Measurements from ENCODE around the gene CNTNAP1.

CNTNAP1 gene

DNA sequence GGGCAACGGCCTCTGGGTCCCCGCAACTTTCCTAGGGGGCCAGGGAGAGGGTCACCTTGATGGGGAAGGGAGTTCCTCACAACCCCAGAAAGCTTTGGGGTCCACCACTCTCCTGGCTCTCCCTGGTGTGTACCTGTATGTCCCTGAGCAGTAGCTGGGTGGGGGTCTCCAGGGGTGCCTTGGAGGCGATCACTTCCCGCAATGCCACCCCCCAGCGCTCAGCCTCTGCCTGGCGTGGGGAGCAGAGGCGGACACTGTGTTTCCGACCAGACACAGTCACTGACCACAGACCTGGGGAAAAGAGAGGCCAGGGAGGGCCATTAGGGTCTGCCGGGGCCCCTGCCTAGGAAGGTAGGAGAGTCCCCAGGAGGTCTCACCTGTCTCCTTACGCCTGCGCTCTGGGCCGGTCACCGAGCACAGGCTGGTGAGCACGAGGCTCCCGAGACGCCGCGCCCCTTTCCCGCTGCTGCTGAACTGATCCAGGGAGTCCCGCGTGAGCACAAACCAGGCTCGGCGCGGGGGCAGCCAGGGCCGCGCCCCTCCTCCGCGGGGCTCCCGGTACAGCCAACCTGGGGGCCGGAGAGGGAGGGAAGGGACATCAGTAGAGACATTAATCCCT is 9.0 kb upstream of the CNTNAP1 start:
- H3K27me3 ChIP-seq (ENCODE audit: insufficient read depth, low read length) = peaks cover 68% of the 10 kb centered on the region
- H3K4me1 ChIP-seq (ENCODE audit: insufficient read depth, low read length) = peaks cover 29% of the 10 kb centered on the region

GRCh38 chr17:42673885-42674754 is 8.2 kb upstream of the CNTNAP1 start:
- peaks cover 33% of the 10 kb centered on the region for H3K4me1 ChIP-seq (ENCODE audit: insufficient read depth, low read length)
- no peaks in the 10 kb centered on the region for H3K9me3 ChIP-seq (ENCODE audit: insufficient read depth, low read depth, low read length)
- no peak overlapping the region for H3K9ac ChIP-seq (ENCODE audit: low read depth, low read length)
- no peak overlapping the region for H3K27ac ChIP-seq (ENCODE audit: low read length)
- peak overlapping the region; percentile 92 for H3K4me3 ChIP-seq (ENCODE audit: low read length)
- H3K36me3 ChIP-seq (ENCODE audit: insufficient read depth, low read depth, low read length) = peaks cover 8% of the 10 kb centered on the region; the same call in 1 of the 2 replicates
- H3K27me3 ChIP-seq (ENCODE audit: insufficient read depth, low read length) = peaks cover 68% of the 10 kb centered on the region

More for the DNA sequence above, 9.0 kb upstream of the CNTNAP1 start:
- peak overlapping the region; percentile 46; the same call in 1 of the 2 replicates for H3K4me3 ChIP-seq (ENCODE audit: low read length)
- H3K36me3 ChIP-seq (ENCODE audit: insufficient read depth, low read depth, low read length) = peaks cover 8% of the 10 kb centered on the region; the same call in 1 of the 2 replicates
- H3K27ac ChIP-seq (ENCODE audit: low read length) = no peak overlapping the region
- H3K9me3 ChIP-seq (ENCODE audit: insufficient read depth, low read depth, low read length) = no peaks in the 10 kb centered on the region
- no peak overlapping the region for H3K9ac ChIP-seq (ENCODE audit: low read depth, low read length)

GRCh38 chr17:42674755-42675347 is 7.5 kb upstream of the CNTNAP1 start:
- Histone ChIP-seq H3K9me3 (ENCODE audit: insufficient read depth, low read depth, low read length) (no peaks in the 10 kb centered on the region), H3K27ac (ENCODE audit: low read length) (no peak overlapping the region), H3K36me3 (ENCODE audit: insufficient read depth, low read depth, low read length) (peaks cover 8% of the 10 kb centered on the region; the same call in 1 of the 2 replicates), H3K27me3 (ENCODE audit: insufficient read depth, low read length) (peaks cover 68% of the 10 kb centered on the region), H3K9ac (ENCODE audit: low read depth, low read length) (no peak overlapping the region), H3K4me1 (ENCODE audit: insufficient read depth, low read length) (peaks cover 30% of the 10 kb centered on the region), H3K4me3 (ENCODE audit: low read length) (peak overlapping the region; percentile 92)

GRCh38 chr17:42675348-42675964 is 6.9 kb upstream of the CNTNAP1 start:
- Histone ChIP-seq H3K9ac (ENCODE audit: low read depth, low read length) (0 out of 2 replicates have a peak overlapping the region, but pooled peaks have one; percentile 37), H3K27ac (ENCODE audit: low read length) (no peak overlapping the region), H3K27me3 (ENCODE audit: insufficient read depth, low read length) (peaks cover 73% of the 10 kb centered on the region), H3K4me1 (ENCODE audit: insufficient read depth, low read length) (peaks cover 30% of the 10 kb centered on the region), H3K9me3 (ENCODE audit: insufficient read depth, low read depth, low read length) (no peaks in the 10 kb centered on the region), H3K4me3 (ENCODE audit: low read length) (peak overlapping the region; percentile 92), H3K36me3 (ENCODE audit: insufficient read depth, low read depth, low read length) (peaks cover 8% of the 10 kb centered on the region; the same call in 1 of the 2 replicates)

DNA sequence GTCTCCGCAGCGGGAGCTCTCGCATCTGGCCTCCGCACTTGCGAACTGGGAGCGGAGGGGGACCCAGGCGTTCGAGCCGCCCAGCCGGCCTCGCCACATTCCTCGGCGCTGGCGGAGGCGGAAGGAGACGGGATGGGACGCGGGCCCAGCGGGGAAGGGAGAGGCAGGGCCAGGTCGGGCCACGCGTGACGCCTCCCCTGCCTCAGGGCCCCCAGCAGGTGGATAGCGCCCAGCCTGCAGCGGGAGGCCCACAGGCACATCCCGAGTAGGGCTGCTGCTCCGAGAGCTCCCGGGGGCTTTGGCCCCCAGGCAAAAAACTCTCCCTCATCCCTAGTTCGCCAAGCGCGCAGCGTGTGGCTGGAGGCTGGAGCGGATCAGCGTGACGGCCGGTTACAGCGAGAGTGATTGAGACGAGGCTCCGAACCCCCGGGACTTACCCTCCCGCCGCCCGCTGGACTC is 6.3 kb upstream of the CNTNAP1 start:
- Histone ChIP-seq H3K27ac (ENCODE audit: low read length) (no peak overlapping the region), H3K27me3 (ENCODE audit: insufficient read depth, low read length) (peaks cover 71% of the 10 kb centered on the region), H3K36me3 (ENCODE audit: insufficient read depth, low read depth, low read length) (peaks cover 8% of the 10 kb centered on the region; the same call in 1 of the 2 replicates), H3K9ac (ENCODE audit: low read depth, low read length) (peak overlapping the region; percentile 77; the same call in 1 of the 2 replicates), H3K4me3 (ENCODE audit: low read length) (peak overlapping the region; percentile 92), H3K4me1 (ENCODE audit: insufficient read depth, low read length) (peaks cover 28% of the 10 kb centered on the region), H3K9me3 (ENCODE audit: insufficient read depth, low read depth, low read length) (no peaks in the 10 kb centered on the region)

GRCh38 chr17:42676424-42677011 is 5.8 kb upstream of the CNTNAP1 start, which contains the start of gene PLEKHH3:
PLEKHH3 (minus strand) TSS chr17:42676994; CDS start chr17:42676563, 431 bp downstream.
- H3K4me3 ChIP-seq (ENCODE audit: low read length) = peak within 1 kb of the TSS; percentile 92
- H3K4me1 ChIP-seq (ENCODE audit: insufficient read depth, low read length) = peaks cover 25% of the 10 kb centered on the region
- peaks cover 68% of the 10 kb centered on the region for H3K27me3 ChIP-seq (ENCODE audit: insufficient read depth, low read length)
- H3K9me3 ChIP-seq (ENCODE audit: insufficient read depth, low read depth, low read length) = no peaks in the 10 kb centered on the region
- H3K27ac ChIP-seq (ENCODE audit: low read length) = no peak within 1 kb of the TSS
- peak within 1 kb of the TSS; percentile 81; the same call in 1 of the 2 replicates for H3K9ac ChIP-seq (ENCODE audit: low read depth, low read length)
- peaks cover 8% of the 10 kb centered on the region; the same call in 1 of the 2 replicates for H3K36me3 ChIP-seq (ENCODE audit: insufficient read depth, low read depth, low read length)

GRCh38 chr17:42677012-42677857 is 5.1 kb upstream of the CNTNAP1 start:
- Histone ChIP-seq H3K27ac (ENCODE audit: low read length) (no peak overlapping the region), H3K9ac (ENCODE audit: low read depth, low read length) (peak overlapping the region; percentile 81; the same call in 1 of the 2 replicates), H3K9me3 (ENCODE audit: insufficient read depth, low read depth, low read length) (no peaks in the 10 kb centered on the region), H3K4me1 (ENCODE audit: insufficient read depth, low read length) (peaks cover 28% of the 10 kb centered on the region), H3K36me3 (ENCODE audit: insufficient read depth, low read depth, low read length) (peaks cover 8% of the 10 kb centered on the region; the same call in 1 of the 2 replicates), H3K4me3 (ENCODE audit: low read length) (peak overlapping the region; percentile 92), H3K27me3 (ENCODE audit: insufficient read depth, low read length) (peaks cover 68% of the 10 kb centered on the region)

DNA sequence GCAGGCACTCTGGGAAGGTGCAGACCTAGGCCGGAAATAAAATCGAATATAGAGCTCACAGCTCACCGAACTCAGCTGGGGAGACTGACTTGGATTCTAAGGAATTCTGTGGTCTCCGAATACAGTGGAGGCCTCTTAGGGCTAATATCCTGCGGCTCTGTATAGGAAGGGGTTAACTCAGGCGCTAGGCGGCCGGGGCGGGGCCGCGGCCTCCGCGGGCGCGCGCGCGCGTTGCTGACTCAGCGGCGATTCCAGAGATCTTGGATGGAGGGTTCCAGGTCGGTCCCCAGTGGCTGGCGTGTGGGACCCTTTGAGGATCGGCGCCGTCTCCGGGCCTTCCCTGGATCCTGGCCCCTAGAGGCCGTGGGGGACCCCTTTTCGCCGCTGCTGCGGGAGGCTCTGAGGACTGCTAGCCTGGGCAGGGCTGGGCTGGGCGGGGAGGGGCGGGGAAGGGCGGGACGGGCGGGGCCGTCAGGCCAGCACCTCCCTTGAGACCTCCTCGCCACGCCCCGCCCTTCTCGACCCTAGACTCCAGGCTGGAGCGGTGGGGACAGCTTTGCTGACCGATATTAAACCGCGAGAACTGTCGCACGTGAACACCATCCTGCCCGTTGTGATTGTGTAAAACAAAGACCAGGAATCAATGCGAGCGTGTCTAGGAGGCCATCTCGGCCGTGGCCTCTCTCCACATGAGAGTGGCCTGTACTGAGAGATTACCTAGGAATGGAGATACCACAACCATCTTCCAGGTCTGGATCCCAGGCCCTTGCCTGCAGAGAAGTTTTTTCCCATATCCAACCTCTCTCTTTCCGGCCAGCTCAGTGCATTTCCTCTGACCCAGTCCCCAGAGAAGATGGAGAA is 4.2 kb upstream of the CNTNAP1 start:
- Histone ChIP-seq H3K4me3 (ENCODE audit: low read length) (peak overlapping the region; percentile 73), H3K9ac (ENCODE audit: low read depth, low read length) (peak overlapping the region; percentile 81; the same call in 1 of the 2 replicates), H3K27me3 (ENCODE audit: insufficient read depth, low read length) (peaks cover 68% of the 10 kb centered on the region), H3K27ac (ENCODE audit: low read length) (peak overlapping the region; percentile 78), H3K36me3 (ENCODE audit: insufficient read depth, low read depth, low read length) (0 out of 2 replicates have a peak, but pooled peaks cover 2% of the 10 kb centered on the region), H3K9me3 (ENCODE audit: insufficient read depth, low read depth, low read length) (no peaks in the 10 kb centered on the region), H3K4me1 (ENCODE audit: insufficient read depth, low read length) (peaks cover 25% of the 10 kb centered on the region)

DNA sequence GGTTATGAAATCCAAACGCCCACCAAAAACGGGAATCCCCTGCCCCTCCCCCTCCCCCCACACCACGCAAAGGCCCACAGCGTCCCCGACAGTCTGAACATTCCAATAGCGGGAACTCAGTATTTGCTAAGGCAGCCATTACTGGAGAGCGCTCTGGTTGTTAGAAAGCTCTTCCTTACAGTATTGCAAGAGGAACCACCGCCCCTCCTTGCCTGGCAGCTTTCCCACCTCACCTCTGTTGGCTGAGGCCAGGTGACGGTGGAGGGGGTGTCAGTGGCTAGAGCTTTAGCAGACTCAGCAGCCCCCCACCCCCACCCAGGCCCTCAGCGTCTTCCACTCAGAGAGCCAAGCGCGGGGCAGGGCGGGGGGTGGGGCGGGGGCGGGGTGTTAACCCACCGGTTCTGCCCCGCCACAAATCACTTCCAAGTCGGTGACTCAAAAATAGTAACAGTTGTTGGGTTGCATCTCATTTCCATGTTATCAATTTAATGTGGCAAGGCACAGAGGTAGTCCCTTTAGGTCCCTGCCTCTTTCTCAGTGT is 3.3 kb upstream of the CNTNAP1 start:
- no peaks in the 10 kb centered on the region for H3K36me3 ChIP-seq (ENCODE audit: insufficient read depth, low read depth, low read length)
- peak overlapping the region; percentile 73 for H3K4me3 ChIP-seq (ENCODE audit: low read length)
- peaks cover 30% of the 10 kb centered on the region for H3K4me1 ChIP-seq (ENCODE audit: insufficient read depth, low read length)
- H3K9ac ChIP-seq (ENCODE audit: low read depth, low read length) = peak overlapping the region; percentile 81; the same call in 1 of the 2 replicates
- peak overlapping the region; percentile 78 for H3K27ac ChIP-seq (ENCODE audit: low read length)
- H3K27me3 ChIP-seq (ENCODE audit: insufficient read depth, low read length) = peaks cover 68% of the 10 kb centered on the region
- no peaks in the 10 kb centered on the region for H3K9me3 ChIP-seq (ENCODE audit: insufficient read depth, low read depth, low read length)

Data from iPS-20b (cell line).